ENCODE results near the gene TAGLN2.

TAGLN2 gene

DNA sequence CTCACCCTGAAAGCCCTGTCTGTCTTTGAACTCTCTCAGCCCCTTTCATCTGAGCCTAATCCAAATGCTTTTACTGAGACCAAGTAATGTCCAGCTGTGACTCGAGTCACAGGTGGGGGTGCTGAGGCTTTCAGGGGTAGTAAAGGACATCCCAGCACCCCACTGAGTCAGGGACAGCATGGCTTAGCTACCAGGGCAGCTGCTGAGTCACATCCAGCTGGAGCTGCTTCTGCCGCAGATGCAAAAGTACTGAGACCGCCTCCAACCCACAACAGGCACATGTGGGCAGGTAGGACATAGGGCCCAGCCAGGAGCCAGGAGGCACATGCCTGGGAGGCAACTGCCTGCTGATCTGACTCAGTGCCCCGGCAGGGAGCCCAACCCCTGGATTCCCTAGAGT, 56.1 kb downstream of the TAGLN2 start:
- TF ChIP-seq, protein P1, sequence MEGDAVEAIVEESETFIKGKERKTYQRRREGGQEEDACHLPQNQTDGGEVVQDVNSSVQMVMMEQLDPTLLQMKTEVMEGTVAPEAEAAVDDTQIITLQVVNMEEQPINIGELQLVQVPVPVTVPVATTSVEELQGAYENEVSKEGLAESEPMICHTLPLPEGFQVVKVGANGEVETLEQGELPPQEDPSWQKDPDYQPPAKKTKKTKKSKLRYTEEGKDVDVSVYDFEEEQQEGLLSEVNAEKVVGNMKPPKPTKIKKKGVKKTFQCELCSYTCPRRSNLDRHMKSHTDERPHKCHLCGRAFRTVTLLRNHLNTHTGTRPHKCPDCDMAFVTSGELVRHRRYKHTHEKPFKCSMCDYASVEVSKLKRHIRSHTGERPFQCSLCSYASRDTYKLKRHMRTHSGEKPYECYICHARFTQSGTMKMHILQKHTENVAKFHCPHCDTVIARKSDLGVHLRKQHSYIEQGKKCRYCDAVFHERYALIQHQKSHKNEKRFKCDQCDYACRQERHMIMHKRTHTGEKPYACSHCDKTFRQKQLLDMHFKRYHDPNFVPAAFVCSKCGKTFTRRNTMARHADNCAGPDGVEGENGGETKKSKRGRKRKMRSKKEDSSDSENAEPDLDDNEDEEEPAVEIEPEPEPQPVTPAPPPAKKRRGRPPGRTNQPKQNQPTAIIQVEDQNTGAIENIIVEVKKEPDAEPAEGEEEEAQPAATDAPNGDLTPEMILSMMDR (IDR thresholded peaks at IDR 0.05; ENCODE audit: low read depth, low read length) = no peak
- no peak overlapping the region for H3K27ac ChIP-seq
- DNase-seq = no peak
- no peaks in the 10 kb centered on the region for H3K36me3 ChIP-seq
- H3K9me3 ChIP-seq (ENCODE audit: severe bottlenecking) = peaks cover 10% of the 10 kb centered on the region
- peaks cover 96% of the 10 kb centered on the region for H3K27me3 ChIP-seq (ENCODE audit: insufficient read depth, low read depth, severe bottlenecking)
- H3K4me3 ChIP-seq (ENCODE audit: low read depth, low read length) = no peak overlapping the region

DNA sequence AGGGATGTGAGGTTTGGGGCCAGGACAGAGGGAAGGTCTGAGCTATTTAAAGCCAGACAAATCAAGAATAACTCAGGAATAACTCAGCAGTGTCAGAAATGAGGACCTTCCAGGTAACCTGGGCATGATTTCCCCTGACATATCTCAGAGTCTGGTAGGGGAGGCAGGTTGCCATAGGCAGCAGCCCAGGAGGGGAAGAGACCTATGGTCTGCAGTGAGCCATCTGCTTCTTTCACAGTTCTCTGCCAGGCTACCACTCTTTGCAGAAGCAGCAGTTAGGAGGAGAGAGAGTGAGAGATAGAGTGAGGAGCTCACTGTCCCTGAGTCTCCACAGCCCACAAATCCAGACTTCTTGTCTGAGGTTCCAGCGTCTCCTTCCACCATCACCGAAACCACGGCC, 56.5 kb downstream of the TAGLN2 start:
- Histone ChIP-seq H3K36me3 (no peaks in the 10 kb centered on the region), H3K9me3 (ENCODE audit: severe bottlenecking) (peaks cover 10% of the 10 kb centered on the region), H3K27ac (no peak overlapping the region), H3K27me3 (ENCODE audit: insufficient read depth, low read depth, severe bottlenecking) (peaks cover 96% of the 10 kb centered on the region), H3K4me3 (ENCODE audit: low read depth, low read length) (no peak overlapping the region)
- DNase-seq = no peak
- TF ChIP-seq, protein P1 (IDR thresholded peaks at IDR 0.05; ENCODE audit: low read depth, low read length) = no peak

Data from WERI-Rb-1 (cell line).